ENCODE data around the gene KRT86. TPM values are rescaled to one million over a fixed set of nuclear protein-coding genes. Genes with fewer than 3 reads are reported as not detected.

Gene KRT86
- total and polyA plus RNA-seq, 2 donors (not counting 1 experiment from before 2014, with no cell fraction given) = not detected

DNA sequence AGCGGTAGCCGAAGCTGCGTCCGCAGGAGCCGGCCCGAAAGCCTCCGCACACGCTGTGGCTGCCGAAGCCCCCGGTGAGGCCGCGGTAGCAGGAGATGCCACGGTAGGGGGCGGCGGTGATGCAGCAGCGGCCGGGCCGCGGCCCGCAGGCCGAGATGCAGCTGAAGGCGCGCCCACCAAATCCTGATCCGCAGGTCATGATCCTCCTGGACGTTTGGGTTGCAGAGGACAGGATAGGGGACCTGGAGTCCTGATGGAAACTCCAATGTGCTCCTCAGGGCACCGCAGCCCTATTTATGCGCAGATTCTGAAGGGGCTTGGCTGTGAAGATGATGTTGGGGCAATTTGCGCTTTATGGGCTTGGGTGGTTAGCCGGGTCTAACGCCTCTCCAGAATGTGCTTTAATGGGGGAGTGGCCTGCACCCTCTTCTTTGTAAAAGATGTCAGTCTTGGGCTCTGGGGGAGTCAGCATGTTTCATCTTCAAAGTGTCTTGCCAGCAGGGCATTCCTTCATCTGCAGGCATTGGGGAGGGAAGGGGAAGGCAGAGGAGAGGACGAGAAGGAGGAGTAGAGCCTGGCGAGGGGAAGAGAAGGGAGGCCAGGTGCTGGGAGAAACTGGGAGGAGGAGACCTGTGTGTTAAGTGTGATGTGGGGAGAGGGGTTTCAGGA, 17.0 kb downstream of the KRT86 start, which contains the start of gene KRT81:
TSS of gene KRT81 (minus strand) at position 268 of the 669 bp plus-strand sequence. CDS start at position 199, 69 bp downstream.
- Histone ChIP-seq H3K27me3 (replicated peaks in 1 of 4; ENCODE audit: control extremely low read depth in 1 of 4, control insufficient read depth in 3 of 4, insufficient read depth in 4 of 4, low read length in 3 of 4) (peaks cover 0 to 2% (median 0%) of the 10 kb centered on the region in 4 experiments), H3K9me3 (ENCODE audit: control extremely low read depth in 1 of 3, control insufficient read depth in 2 of 3, insufficient read depth in 1 of 3, low read length in 2 of 3) (no peaks in the 10 kb centered on the region), H3K27ac (ENCODE audit: low read length in 2 of 2) (no peak within 1 kb of the TSS), H3K4me3 (ENCODE audit: control extremely low read depth in 1 of 5, extremely low read depth in 1 of 5, insufficient read depth in 1 of 5, low read depth in 2 of 5, low read length in 4 of 5) (no peak within 1 kb of the TSS), H3K36me3 (replicated peaks in 1 of 2; ENCODE audit: control extremely low read depth in 1 of 2, control insufficient read depth in 1 of 2, extremely low read depth in 1 of 2, insufficient read depth in 2 of 2, low read length in 1 of 2) (no peaks in the 10 kb centered on the region), H4K20me1 (ENCODE audit: control insufficient read depth, insufficient read depth, low read length, poor library complexity, severe bottlenecking) (no peaks in the 10 kb centered on the region), H3K4me1 (ENCODE audit: control insufficient read depth in 2 of 2, insufficient read depth in 2 of 2, low read length in 2 of 2) (no peaks in the 10 kb centered on the region), H3K79me2 (ENCODE audit: control insufficient read depth, insufficient read depth, low read length) (no peaks in the 10 kb centered on the region), H3K9ac (ENCODE audit: low read length) (no peak within 1 kb of the TSS), H3K4me2 (replicated peaks; ENCODE audit: low read depth, low read length, poor library complexity, severe bottlenecking) (no peak within 1 kb of the TSS), H2AFZ (ENCODE audit: insufficient read depth, low read depth, low read length, poor library complexity, severe bottlenecking) (no peak within 1 kb of the TSS)
- ATAC-seq (ENCODE audit: low read depth) (no peak), DNase-seq (no peak)
- Mint-ChIP-seq H3K27ac (no peak within 1 kb of the TSS), H3K4me1 (no peaks in the 10 kb centered on the region), H3K9me3 (ENCODE audit: insufficient read depth) (no peaks in the 10 kb centered on the region), H3K4me3 (no peak within 1 kb of the TSS), H3K27me3 (peaks cover 32% of the 10 kb centered on the region)
- ChIA-PET CTCF (no interaction called here), POLR2A (no interaction called here)
- TF ChIP-seq, protein P1, sequence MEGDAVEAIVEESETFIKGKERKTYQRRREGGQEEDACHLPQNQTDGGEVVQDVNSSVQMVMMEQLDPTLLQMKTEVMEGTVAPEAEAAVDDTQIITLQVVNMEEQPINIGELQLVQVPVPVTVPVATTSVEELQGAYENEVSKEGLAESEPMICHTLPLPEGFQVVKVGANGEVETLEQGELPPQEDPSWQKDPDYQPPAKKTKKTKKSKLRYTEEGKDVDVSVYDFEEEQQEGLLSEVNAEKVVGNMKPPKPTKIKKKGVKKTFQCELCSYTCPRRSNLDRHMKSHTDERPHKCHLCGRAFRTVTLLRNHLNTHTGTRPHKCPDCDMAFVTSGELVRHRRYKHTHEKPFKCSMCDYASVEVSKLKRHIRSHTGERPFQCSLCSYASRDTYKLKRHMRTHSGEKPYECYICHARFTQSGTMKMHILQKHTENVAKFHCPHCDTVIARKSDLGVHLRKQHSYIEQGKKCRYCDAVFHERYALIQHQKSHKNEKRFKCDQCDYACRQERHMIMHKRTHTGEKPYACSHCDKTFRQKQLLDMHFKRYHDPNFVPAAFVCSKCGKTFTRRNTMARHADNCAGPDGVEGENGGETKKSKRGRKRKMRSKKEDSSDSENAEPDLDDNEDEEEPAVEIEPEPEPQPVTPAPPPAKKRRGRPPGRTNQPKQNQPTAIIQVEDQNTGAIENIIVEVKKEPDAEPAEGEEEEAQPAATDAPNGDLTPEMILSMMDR (IDR thresholded peaks at IDR 0.05) = no peak
- TF ChIP-seq EZH2 (IDR thresholded peaks at IDR 0.05; ENCODE audit: borderline replicate concordance, insufficient read depth, low read depth, low read length, poor library complexity, severe bottlenecking) = no peak
- WGBS (ENCODE audit: insufficient coverage) = 78% methylated on average over 18 of the region's 32 CpGs
- intact Hi-C loops (cut with micrococcal nuclease) = no loop called here

DNA sequence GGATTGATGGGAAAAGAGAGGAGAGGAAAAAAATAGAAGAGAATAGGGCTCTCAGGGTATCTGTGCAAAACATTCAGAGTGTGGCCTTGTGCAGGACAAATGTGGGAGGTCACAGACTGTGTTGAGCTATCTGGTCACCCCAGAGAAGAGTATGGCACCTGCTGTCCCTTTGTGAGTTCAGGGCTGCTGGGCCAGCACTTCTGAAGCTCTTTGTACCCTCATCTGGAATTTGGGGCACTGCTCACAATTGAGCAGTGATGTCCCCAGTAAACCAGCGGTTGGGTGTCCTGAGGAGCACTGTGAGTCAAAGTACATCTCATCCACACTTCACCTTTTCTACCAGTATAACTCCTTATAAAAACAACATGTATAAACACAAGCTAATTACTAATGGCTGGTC, 19.5 kb downstream of the KRT86 start:
- Histone ChIP-seq H3K4me2 (replicated peaks; ENCODE audit: low read depth, low read length, poor library complexity, severe bottlenecking) (no peak overlapping the region), H2AFZ (ENCODE audit: insufficient read depth, low read depth, low read length, poor library complexity, severe bottlenecking) (no peak overlapping the region), H3K79me2 (ENCODE audit: control insufficient read depth, insufficient read depth, low read length) (no peaks in the 10 kb centered on the region), H3K9ac (ENCODE audit: low read length) (no peak overlapping the region), H3K36me3 (replicated peaks in 1 of 2; ENCODE audit: control extremely low read depth in 1 of 2, control insufficient read depth in 1 of 2, extremely low read depth in 1 of 2, insufficient read depth in 2 of 2, low read length in 1 of 2) (no peaks in the 10 kb centered on the region), H3K4me1 (ENCODE audit: control insufficient read depth in 2 of 2, insufficient read depth in 2 of 2, low read length in 2 of 2) (no peaks in the 10 kb centered on the region), H4K20me1 (ENCODE audit: control insufficient read depth, insufficient read depth, low read length, poor library complexity, severe bottlenecking) (no peaks in the 10 kb centered on the region), H3K27ac (ENCODE audit: low read length in 2 of 2) (no peak overlapping the region), H3K4me3 (ENCODE audit: control extremely low read depth in 1 of 5, extremely low read depth in 1 of 5, insufficient read depth in 1 of 5, low read depth in 2 of 5, low read length in 4 of 5) (no peak overlapping the region), H3K27me3 (replicated peaks in 1 of 4; ENCODE audit: control extremely low read depth in 1 of 4, control insufficient read depth in 3 of 4, insufficient read depth in 4 of 4, low read length in 3 of 4) (peaks cover 0 to 8% (median 1%) of the 10 kb centered on the region in 4 experiments), H3K9me3 (ENCODE audit: control extremely low read depth in 1 of 3, control insufficient read depth in 2 of 3, insufficient read depth in 1 of 3, low read length in 2 of 3) (no peaks in the 10 kb centered on the region)
- 89% methylated on average over 1 of the region's 1 CpG for WGBS (ENCODE audit: insufficient coverage)
- CTCF ChIA-PET = interaction anchor here (1.6 kb wide), 1 partner anchor 15 kb away, joined by 6 read pairs; no protein-coding TSS in a partner anchor
- Mint-ChIP-seq H3K27me3 (peaks cover 48% of the 10 kb centered on the region), H3K27ac (no peak overlapping the region), H3K4me3 (no peak overlapping the region), H3K9me3 (ENCODE audit: insufficient read depth) (no peaks in the 10 kb centered on the region), H3K4me1 (no peaks in the 10 kb centered on the region)
- no peak for ATAC-seq (ENCODE audit: low read depth)
- TF ChIP-seq, protein P1 (IDR thresholded peaks at IDR 0.05) = no peak
- TF ChIP-seq EZH2 (IDR thresholded peaks at IDR 0.05; ENCODE audit: borderline replicate concordance, insufficient read depth, low read depth, low read length, poor library complexity, severe bottlenecking) = no peak
- POLR2A ChIA-PET = no interaction called here
- no peak for DNase-seq
- intact Hi-C loops (cut with micrococcal nuclease) = no loop called here
